IPS-20b (cell line): Measurements from ENCODE around the gene STXBP5.

Experiments used
- H3K27ac ChIP-seq: one replicate; pipeline ENCODE4 v1.5.1; 2013; ENCODE audit warnings: low read length
- H3K27me3 ChIP-seq: 2 replicates; pipeline ENCODE4 v1.6.1; 2013; ENCODE audit warnings: mild to moderate bottlenecking, low read length, inconsistent platforms; ENCODE audit not compliant: insufficient read depth
- H3K36me3 ChIP-seq: 2 replicates; pipeline ENCODE4 v1.6.1; 2013; ENCODE audit warnings: low read depth, mild to moderate bottlenecking, inconsistent platforms, low read length, moderate library complexity; ENCODE audit not compliant: insufficient read depth
- H3K4me1 ChIP-seq: 2 replicates; pipeline ENCODE4 v1.6.1; 2013; ENCODE audit warnings: mild to moderate bottlenecking, control low read depth, inconsistent platforms, low read length, moderate library complexity; ENCODE audit not compliant: insufficient read depth
- H3K4me3 ChIP-seq: 2 replicates; pipeline ENCODE4 v1.5.1; 2013; ENCODE audit warnings: mild to moderate bottlenecking, low read length, inconsistent platforms
- H3K9ac ChIP-seq: 2 replicates; pipeline ENCODE4 v1.6.1; 2013; ENCODE audit warnings: low read depth, mild to moderate bottlenecking, inconsistent platforms, low read length, moderate library complexity
- H3K9me3 ChIP-seq: 2 replicates; pipeline ENCODE4 v1.6.1; 2013; ENCODE audit warnings: mild to moderate bottlenecking, low read depth, low read length, inconsistent platforms; ENCODE audit not compliant: insufficient read depth

STXBP5 gene

GRCh38 chr6:147321260-147321659 lies 117.0 kb downstream of the STXBP5 start:
- H3K27me3 ChIP-seq: no peaks in the 10 kb centered on the region
- peaks cover 20% of the 10 kb centered on the region for H3K36me3 ChIP-seq
- H3K4me3 ChIP-seq: no peak overlapping the region
- no peak overlapping the region for H3K27ac ChIP-seq
- H3K9ac ChIP-seq: no peak overlapping the region
- peaks cover 5% of the 10 kb centered on the region; the same call in 1 of the 2 replicates for H3K4me1 ChIP-seq
- no peaks in the 10 kb centered on the region for H3K9me3 ChIP-seq

GRCh38 chr6:147322299-147323162 lies 118.3 kb downstream of the STXBP5 start:
- no peak overlapping the region for H3K9ac ChIP-seq
- H3K27ac ChIP-seq: no peak overlapping the region
- no peaks in the 10 kb centered on the region for H3K27me3 ChIP-seq
- no peak overlapping the region for H3K4me3 ChIP-seq
- peaks cover 5% of the 10 kb centered on the region; the same call in 1 of the 2 replicates for H3K4me1 ChIP-seq
- H3K36me3 ChIP-seq: peaks cover 18% of the 10 kb centered on the region; the same call in 1 of the 2 replicates
- no peaks in the 10 kb centered on the region for H3K9me3 ChIP-seq

GRCh38 chr6:147325557-147325956 lies 121.3 kb downstream of the STXBP5 start:
- Histone ChIP-seq H3K4me3 (no peak overlapping the region), H3K9ac (no peak overlapping the region), H3K27me3 (no peaks in the 10 kb centered on the region), H3K4me1 (peaks cover 5% of the 10 kb centered on the region; the same call in 1 of the 2 replicates), H3K9me3 (no peaks in the 10 kb centered on the region), H3K27ac (no peak overlapping the region), H3K36me3 (peaks cover 18% of the 10 kb centered on the region; the same call in 1 of the 2 replicates)

- no peaks in the 10 kb centered on the region for H3K9me3 ChIP-seq
- peaks cover 15% of the 10 kb centered on the region; the same call in 1 of the 2 replicates for H3K36me3 ChIP-seq
- no peaks in the 10 kb centered on the region for H3K27me3 ChIP-seq
- H3K27ac ChIP-seq: no peak overlapping the region
- H3K4me1 ChIP-seq: no peaks in the 10 kb centered on the region
- no peak overlapping the region for H3K4me3 ChIP-seq
- no peak overlapping the region for H3K9ac ChIP-seq
These were observed 127.2 kb downstream of the STXBP5 start for GRCh38 chr6:147331401-147331800.

- Histone ChIP-seq H3K9me3 (no peaks in the 10 kb centered on the region), H3K27ac (no peak overlapping the region), H3K9ac (no peak overlapping the region), H3K4me3 (no peak overlapping the region), H3K27me3 (no peaks in the 10 kb centered on the region), H3K36me3 (no peaks in the 10 kb centered on the region), H3K4me1 (no peaks in the 10 kb centered on the region)
These were observed 133.7 kb downstream of the STXBP5 start for GRCh38 chr6:147337921-147338320.

GRCh38 chr6:147341486-147341885 lies 137.3 kb downstream of the STXBP5 start:
- no peaks in the 10 kb centered on the region for H3K27me3 ChIP-seq
- H3K9me3 ChIP-seq: no peaks in the 10 kb centered on the region
- no peak overlapping the region for H3K27ac ChIP-seq
- H3K36me3 ChIP-seq: no peaks in the 10 kb centered on the region
- H3K4me1 ChIP-seq: no peaks in the 10 kb centered on the region
- no peak overlapping the region for H3K4me3 ChIP-seq
- H3K9ac ChIP-seq: no peak overlapping the region

- Histone ChIP-seq H3K4me1 (no peaks in the 10 kb centered on the region), H3K27me3 (no peaks in the 10 kb centered on the region), H3K27ac (no peak overlapping the region), H3K9ac (no peak overlapping the region), H3K4me3 (no peak overlapping the region), H3K9me3 (no peaks in the 10 kb centered on the region), H3K36me3 (no peaks in the 10 kb centered on the region)
These were observed 141.7 kb downstream of the STXBP5 start for GRCh38 chr6:147345902-147346301.

GRCh38 chr6:147347179-147347881 lies 143.1 kb downstream of the STXBP5 start:
- H3K9ac ChIP-seq: no peak overlapping the region
- H3K27ac ChIP-seq: no peak overlapping the region
- H3K4me1 ChIP-seq: no peaks in the 10 kb centered on the region
- no peak overlapping the region for H3K4me3 ChIP-seq
- no peaks in the 10 kb centered on the region for H3K9me3 ChIP-seq
- no peaks in the 10 kb centered on the region for H3K27me3 ChIP-seq
- H3K36me3 ChIP-seq: no peaks in the 10 kb centered on the region

- Histone ChIP-seq H3K27me3 (no peaks in the 10 kb centered on the region), H3K9me3 (no peaks in the 10 kb centered on the region), H3K36me3 (no peaks in the 10 kb centered on the region), H3K27ac (no peak overlapping the region), H3K4me3 (no peak overlapping the region), H3K4me1 (no peaks in the 10 kb centered on the region), H3K9ac (no peak overlapping the region)
These were observed 143.8 kb downstream of the STXBP5 start for GRCh38 chr6:147347882-147348575.

- H3K4me1 ChIP-seq: no peaks in the 10 kb centered on the region
- no peak overlapping the region for H3K9ac ChIP-seq
- H3K27me3 ChIP-seq: no peaks in the 10 kb centered on the region
- no peaks in the 10 kb centered on the region for H3K9me3 ChIP-seq
- no peak overlapping the region for H3K27ac ChIP-seq
- no peak overlapping the region for H3K4me3 ChIP-seq
- peaks cover 5% of the 10 kb centered on the region; the same call in 1 of the 2 replicates for H3K36me3 ChIP-seq
These were observed 157.2 kb downstream of the STXBP5 start for GRCh38 chr6:147361311-147361981.

GRCh38 chr6:147366290-147366689 lies 162.1 kb downstream of the STXBP5 start:
- Histone ChIP-seq H3K9me3 (no peaks in the 10 kb centered on the region), H3K27me3 (no peaks in the 10 kb centered on the region), H3K27ac (no peak overlapping the region), H3K36me3 (no peaks in the 10 kb centered on the region), H3K9ac (no peak overlapping the region), H3K4me1 (no peaks in the 10 kb centered on the region), H3K4me3 (no peak overlapping the region)
